Caco-2 (cell line): ENCODE measurements around the gene FNDC8. TPM values are rescaled to one million over a fixed set of nuclear protein-coding genes. Genes with fewer than 3 reads are reported as not detected.

Experiments
- BruUV-seq: library from RNA; stranded (reverse); fragments of 400-500 nt; replicated peaks from 2 replicates; lab custom pipeline; 2021; lab: Mats Ljungman, UMichigan
- CTCF ChIA-PET: fragments of 300-600 bp; sonication (Branson Sonifier 250); formaldehyde crosslinking; loops from one replicate; lab custom pipeline; 2022; ENCODE audit warnings: antibody characterized with exemption; lab: Charles Lee
- POLR2A ChIA-PET: fragments of 300-600 bp; sonication (Branson Sonifier 250); formaldehyde crosslinking; loops from one replicate; lab custom pipeline; 2022; ENCODE audit warnings: antibody characterized with exemption; lab: Charles Lee
- DNase-seq, 2 experiments: peaks; one replicate each; pipeline versions ENCODE4 v3.0.0 to v3.0.0-alpha.2; 2020 to 2022
- H3K27me3 ChIP-seq: replicated peaks from 2 replicates; pipeline ENCODE4 v1.6.0; 2011; ENCODE audit warnings: low read length; ENCODE audit not compliant: control insufficient read depth, insufficient read depth
- H3K36me3 ChIP-seq: 2 replicates; pipeline ENCODE4 v1.5.1; 2011; ENCODE audit warnings: low read length; ENCODE audit not compliant: control insufficient read depth, insufficient read depth
- H3K4me1 ChIP-seq: fragments of 250-450 bp; sonication (Bioruptor Pico); 2 replicates; pipeline ENCODE4 v1.5.1; 2020; ENCODE audit warnings: mild to moderate bottlenecking
- H3K4me3 ChIP-seq: 2 replicates; pipeline ENCODE4 v1.5.1; 2011; ENCODE audit warnings: low read depth, mild to moderate bottlenecking, control low read depth, low read length
- H3K9me3 ChIP-seq: fragments of 250-450 bp; sonication (Bioruptor Pico); 2 replicates; pipeline ENCODE4 v1.5.1; 2020; ENCODE audit warnings: mild to moderate bottlenecking, moderate library complexity
- H3K27ac Mint-ChIP-seq: one replicate; pipeline ENCODE4 v1.8.0; 2022; ENCODE audit warnings: mixed read lengths; ENCODE audit not compliant: unreplicated experiment
- H3K27me3 Mint-ChIP-seq: one replicate; pipeline ENCODE4 v1.8.0; 2022; ENCODE audit warnings: mixed read lengths; ENCODE audit not compliant: insufficient read depth, unreplicated experiment
- H3K36me3 Mint-ChIP-seq: one replicate; pipeline ENCODE4 v1.8.0; 2022; ENCODE audit warnings: mild to moderate bottlenecking, mixed read lengths; ENCODE audit not compliant: insufficient read depth, unreplicated experiment
- H3K4me1 Mint-ChIP-seq: one replicate; pipeline ENCODE4 v1.8.0; 2022; ENCODE audit warnings: low read depth, mixed read lengths; ENCODE audit not compliant: unreplicated experiment
- H3K4me3 Mint-ChIP-seq: one replicate; pipeline ENCODE4 v1.8.0; 2022; ENCODE audit warnings: mild to moderate bottlenecking, moderate library complexity, mixed read lengths; ENCODE audit not compliant: unreplicated experiment
- H3K9me3 Mint-ChIP-seq: one replicate; pipeline ENCODE4 v1.8.0; 2022; ENCODE audit warnings: mixed read lengths; ENCODE audit not compliant: unreplicated experiment
- intact Hi-C: fragments of 100-400 bp; cut with micrococcal nuclease; formaldehyde crosslinking; loops from one replicate; pipeline ENCODE4 v1.10.0; 2022; ENCODE audit not compliant: unreplicated experiment
- total RNA-seq: library from RNA; stranded (reverse); gene quantifications from 2 replicates; pipeline ENCODE4 v1.2.3, GENCODE V29; 2022
- TF ChIP-seq, protein P1 (sequence below), 2 experiments: fragments of 200-600 bp in 1 of 2; IDR thresholded peaks; 1 replicate in 1 of 2; 2 replicates in 1 of 2; pipeline versions ENCODE4 v1.5.1 to v1.8.0; 2011 to 2022; ENCODE audit warnings: antibody characterized with exemption in 1 of 2, control low read depth in 1 of 2, inconsistent platforms in 1 of 2, low read depth in 1 of 2, low read length in 1 of 2, mild to moderate bottlenecking in 1 of 2, moderate library complexity in 1 of 2; ENCODE audit not compliant: insufficient read depth in 1 of 2, severe bottlenecking in 1 of 2, unreplicated experiment in 1 of 2

The FNDC8 gene
- total RNA-seq, 1 experiment from 2014 or later, result not detected

DNA sequence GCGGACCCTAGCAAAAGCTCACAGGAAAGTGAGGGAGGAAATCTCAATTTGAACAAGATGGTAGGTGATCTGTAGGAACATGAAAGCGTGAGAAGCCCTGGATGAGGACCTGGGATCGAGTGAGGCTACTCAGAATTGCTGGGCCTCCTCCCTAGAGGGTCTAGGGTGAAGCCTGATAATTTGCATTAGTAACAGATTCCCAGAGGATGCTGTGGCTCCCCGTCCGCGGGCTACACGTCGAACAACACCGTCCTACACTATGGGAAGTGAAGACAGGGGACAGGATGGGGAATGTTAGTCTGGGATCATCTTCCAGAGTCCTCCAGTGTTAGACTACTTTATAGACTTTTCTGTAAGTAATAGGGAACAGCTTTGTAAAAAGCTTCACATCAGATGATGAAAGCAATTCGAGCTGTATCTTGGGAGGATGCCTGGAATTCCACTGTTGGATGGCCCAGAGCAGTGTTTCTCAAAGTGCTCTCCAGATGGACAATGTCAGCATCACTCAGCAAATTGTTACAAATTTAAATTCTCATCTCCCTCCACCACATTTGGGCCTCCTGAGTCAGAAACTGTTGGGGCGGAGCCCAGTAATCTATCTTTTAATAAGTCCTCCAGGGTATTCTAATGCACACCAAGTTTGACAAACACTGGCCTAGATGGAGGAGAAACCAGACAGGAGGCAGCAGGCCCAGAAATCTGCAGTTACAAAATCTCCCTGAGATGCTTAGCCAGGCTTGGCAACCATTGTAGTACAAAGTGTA is 6.5 kb downstream of the FNDC8 start:
- Histone ChIP-seq H3K4me3 (no peak overlapping the region), H3K36me3 (peaks cover under 1% of the 10 kb centered on the region), H3K27me3 (no peaks in the 10 kb centered on the region), H3K9me3 (no peaks in the 10 kb centered on the region), H3K4me1 (no peaks in the 10 kb centered on the region)
- H3K4me1 Mint-ChIP-seq, result no peaks in the 10 kb centered on the region
- POLR2A ChIA-PET, result no interaction called here
- H3K27me3 Mint-ChIP-seq, result no peaks in the 10 kb centered on the region
- DNase-seq, result no peak
- intact Hi-C loops, result no loop called here
- TF ChIP-seq, protein P1, sequence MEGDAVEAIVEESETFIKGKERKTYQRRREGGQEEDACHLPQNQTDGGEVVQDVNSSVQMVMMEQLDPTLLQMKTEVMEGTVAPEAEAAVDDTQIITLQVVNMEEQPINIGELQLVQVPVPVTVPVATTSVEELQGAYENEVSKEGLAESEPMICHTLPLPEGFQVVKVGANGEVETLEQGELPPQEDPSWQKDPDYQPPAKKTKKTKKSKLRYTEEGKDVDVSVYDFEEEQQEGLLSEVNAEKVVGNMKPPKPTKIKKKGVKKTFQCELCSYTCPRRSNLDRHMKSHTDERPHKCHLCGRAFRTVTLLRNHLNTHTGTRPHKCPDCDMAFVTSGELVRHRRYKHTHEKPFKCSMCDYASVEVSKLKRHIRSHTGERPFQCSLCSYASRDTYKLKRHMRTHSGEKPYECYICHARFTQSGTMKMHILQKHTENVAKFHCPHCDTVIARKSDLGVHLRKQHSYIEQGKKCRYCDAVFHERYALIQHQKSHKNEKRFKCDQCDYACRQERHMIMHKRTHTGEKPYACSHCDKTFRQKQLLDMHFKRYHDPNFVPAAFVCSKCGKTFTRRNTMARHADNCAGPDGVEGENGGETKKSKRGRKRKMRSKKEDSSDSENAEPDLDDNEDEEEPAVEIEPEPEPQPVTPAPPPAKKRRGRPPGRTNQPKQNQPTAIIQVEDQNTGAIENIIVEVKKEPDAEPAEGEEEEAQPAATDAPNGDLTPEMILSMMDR (IDR thresholded peaks at IDR 0.05; ENCODE audit: insufficient read depth in 1 of 2, low read depth in 1 of 2, low read length in 1 of 2, severe bottlenecking in 1 of 2, unreplicated experiment in 1 of 2), result no peak
- BruUV-seq, result no TSS peak
- H3K27ac Mint-ChIP-seq, result no peak overlapping the region
- CTCF ChIA-PET, result interaction anchor here (0.6 kb wide), 1 partner anchor 11 kb away, joined by 3 read pairs; no protein-coding TSS in a partner anchor
- H3K4me3 Mint-ChIP-seq, result no peak overlapping the region
- peaks cover 11% of the 10 kb centered on the region for H3K36me3 Mint-ChIP-seq
- H3K9me3 Mint-ChIP-seq, result no peaks in the 10 kb centered on the region

DNA sequence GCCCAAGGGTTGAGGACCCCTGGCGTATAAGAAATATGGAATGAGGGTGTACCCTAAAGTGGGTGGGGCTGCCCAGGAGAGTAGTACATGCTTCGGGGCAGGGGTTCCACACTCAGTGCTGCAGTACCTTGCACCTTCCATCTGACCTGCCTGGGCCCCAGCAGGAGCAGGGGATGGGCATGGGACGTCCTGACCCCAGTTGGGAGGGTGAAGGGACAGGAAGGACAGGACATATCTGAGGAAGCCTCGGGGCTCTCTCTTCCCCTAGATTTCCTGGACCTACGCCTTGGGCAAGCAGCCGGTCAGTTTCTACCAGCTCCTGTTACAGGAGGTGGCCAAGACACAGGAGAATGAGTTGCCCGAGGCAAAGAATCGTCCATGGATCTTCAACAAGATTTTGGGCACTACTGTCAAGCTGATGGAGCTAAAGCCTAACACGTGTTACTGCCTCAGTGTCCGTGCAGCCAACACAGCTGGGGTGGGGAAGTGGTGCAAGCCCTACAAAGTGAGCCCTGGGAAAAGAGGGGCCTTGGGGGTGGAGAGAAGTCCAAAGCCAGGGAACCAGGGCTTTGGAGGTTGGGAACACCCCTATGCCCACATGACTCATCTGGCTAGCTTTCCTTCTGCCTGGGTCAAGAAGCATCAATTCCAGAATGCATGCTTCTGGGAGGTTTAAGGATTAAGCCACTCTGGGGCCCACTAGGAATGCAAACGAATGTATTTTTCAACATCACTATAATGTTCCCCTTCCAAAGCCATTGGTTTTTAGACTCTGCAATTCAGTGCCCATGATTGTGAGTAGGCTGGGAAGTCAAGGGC is 7.9 kb downstream of the FNDC8 start:
- no peaks in the 10 kb centered on the region for H3K9me3 ChIP-seq
- Mint-ChIP-seq H3K4me3 (no peak overlapping the region), H3K27ac (no peak overlapping the region), H3K4me1 (no peaks in the 10 kb centered on the region), H3K36me3 (peaks cover 26% of the 10 kb centered on the region), H3K27me3 (no peaks in the 10 kb centered on the region), H3K9me3 (no peaks in the 10 kb centered on the region)
- ChIA-PET POLR2A (interaction anchor here (0.6 kb wide), 2 partner anchors 14 to 263 kb away, joined by 3 to 4 read pairs; no protein-coding TSS in a partner anchor), CTCF (interaction anchor here (1.0 to 1.1 kb wide), 2 partner anchors 9 to 10 kb away, joined by 3 to 4 read pairs; no protein-coding TSS in a partner anchor)
- TF ChIP-seq, protein P1 (IDR thresholded peaks at IDR 0.05; ENCODE audit: insufficient read depth in 1 of 2, low read depth in 1 of 2, low read length in 1 of 2, severe bottlenecking in 1 of 2, unreplicated experiment in 1 of 2), result no peak
- no peaks in the 10 kb centered on the region for H3K4me1 ChIP-seq
- H3K27me3 ChIP-seq, result no peaks in the 10 kb centered on the region
- no TSS peak for BruUV-seq
- H3K4me3 ChIP-seq, result no peak overlapping the region
- intact Hi-C loops, result no loop called here
- no peak for DNase-seq
- peaks cover 2% of the 10 kb centered on the region for H3K36me3 ChIP-seq

DNA sequence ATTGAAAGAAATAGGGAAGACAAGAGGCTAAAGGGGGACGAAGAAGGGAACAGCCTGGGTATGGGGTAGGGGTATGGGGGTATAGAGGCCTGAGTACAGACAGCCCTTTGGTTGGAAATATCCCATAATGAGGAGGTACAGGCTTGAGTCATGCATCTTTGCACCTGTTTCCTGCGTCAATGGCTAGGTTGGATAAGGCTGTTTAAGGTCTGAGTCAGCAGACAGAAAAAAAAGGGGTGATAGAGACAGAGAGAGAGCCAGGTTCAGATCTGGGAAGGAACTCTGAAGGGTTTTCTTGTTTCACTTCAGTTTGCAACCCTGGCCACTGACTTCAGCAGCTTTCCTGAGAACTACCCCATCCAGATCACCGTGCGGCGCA is 8.5 kb downstream of the FNDC8 start:
- POLR2A ChIA-PET, result interaction anchor here (0.6 kb wide), 1 partner anchor 122 kb away, joined by 3 read pairs; no protein-coding TSS in a partner anchor

More for the DNA sequence above, 8.5 kb downstream of the FNDC8 start:
- H3K27ac Mint-ChIP-seq, result no peak overlapping the region
- Histone ChIP-seq H3K4me1 (no peaks in the 10 kb centered on the region), H3K36me3 (peaks cover 2% of the 10 kb centered on the region), H3K27me3 (no peaks in the 10 kb centered on the region), H3K9me3 (no peaks in the 10 kb centered on the region), H3K4me3 (no peak overlapping the region)
- TF ChIP-seq, protein P1 (IDR thresholded peaks at IDR 0.05; ENCODE audit: insufficient read depth in 1 of 2, low read depth in 1 of 2, low read length in 1 of 2, severe bottlenecking in 1 of 2, unreplicated experiment in 1 of 2), result no peak
- CTCF ChIA-PET, result interaction anchor here (1.0 to 1.1 kb wide), 2 partner anchors 10 to 11 kb away, joined by 3 to 4 read pairs; no protein-coding TSS in a partner anchor
- intact Hi-C loops, result no loop called here
- no peaks in the 10 kb centered on the region for H3K4me1 Mint-ChIP-seq
- no peaks in the 10 kb centered on the region for H3K9me3 Mint-ChIP-seq
- BruUV-seq, result no TSS peak
- H3K36me3 Mint-ChIP-seq, result peaks cover 31% of the 10 kb centered on the region
- no peak for DNase-seq
- H3K4me3 Mint-ChIP-seq, result no peak overlapping the region
- no peaks in the 10 kb centered on the region for H3K27me3 Mint-ChIP-seq
